H9 (cell line): Measurements from ENCODE around the gene MAML3. TPM values are rescaled to one million over a fixed set of nuclear protein-coding genes. Genes with fewer than 3 reads are reported as not detected.

ENCODE experiments used
- DNase-seq: peaks from one replicate; pipeline ENCODE4 v3.0.0-alpha.2; 2017
- H2AFZ ChIP-seq: one replicate; pipeline ENCODE4 v1.6.1; 2013; ENCODE audit warnings: mild to moderate bottlenecking, low read length, control low read depth, moderate library complexity
- H2AK5ac ChIP-seq: 2 replicates; pipeline ENCODE4 v1.6.1; 2013; ENCODE audit warnings: low read length, control low read depth, mixed read lengths; ENCODE audit not compliant: insufficient read length
- H2BK120ac ChIP-seq: one replicate; pipeline ENCODE4 v1.6.1; 2013; ENCODE audit warnings: low read depth, mild to moderate bottlenecking, low read length, control low read depth, inconsistent platforms; ENCODE audit not compliant: poor library complexity, severe bottlenecking
- H2BK12ac ChIP-seq: 2 replicates; pipeline ENCODE4 v1.6.1; 2013; ENCODE audit warnings: low read length, control low read depth, mixed read lengths, low read depth; ENCODE audit not compliant: insufficient read length
- H2BK15ac ChIP-seq: 2 replicates; pipeline ENCODE4 v1.6.1; 2013; ENCODE audit warnings: low read depth, low read length, control low read depth
- H2BK20ac ChIP-seq: one replicate; pipeline ENCODE4 v1.6.1; 2013; ENCODE audit warnings: low read depth, mild to moderate bottlenecking, low read length, control low read depth, inconsistent platforms; ENCODE audit not compliant: poor library complexity, severe bottlenecking
- H2BK5ac ChIP-seq: 2 replicates; pipeline ENCODE4 v1.6.1; 2013; ENCODE audit warnings: low read length, control low read depth, mixed read lengths; ENCODE audit not compliant: insufficient read length
- H3K14ac ChIP-seq: 2 replicates; pipeline ENCODE4 v1.6.1; 2013; ENCODE audit warnings: low read length, control low read depth; ENCODE audit not compliant: insufficient read depth
- H3K18ac ChIP-seq: 2 replicates; pipeline ENCODE4 v1.6.1; 2013; ENCODE audit warnings: low read depth, mild to moderate bottlenecking, mixed read lengths, low read length, control low read depth; ENCODE audit not compliant: insufficient read length
- H3K23ac ChIP-seq: 2 replicates; pipeline ENCODE4 v1.6.1; 2013; ENCODE audit warnings: low read length, control low read depth, mixed read lengths, low read depth; ENCODE audit not compliant: insufficient read length
- H3K23me2 ChIP-seq: 2 replicates; pipeline ENCODE4 v1.6.1; 2013; ENCODE audit warnings: low read depth, mild to moderate bottlenecking, mixed read lengths, low read length, control low read depth; ENCODE audit not compliant: insufficient read length, poor library complexity, severe bottlenecking
- H3K27ac ChIP-seq: 2 replicates; pipeline ENCODE4 v1.5.1; 2013; ENCODE audit warnings: low read length, control low read depth, mixed read lengths, low read depth; ENCODE audit not compliant: insufficient read length
- H3K27me3 ChIP-seq: 2 replicates; pipeline ENCODE4 v1.6.1; 2013; ENCODE audit warnings: low read length, control low read depth, inconsistent platforms; ENCODE audit not compliant: insufficient read depth
- H3K4ac ChIP-seq: 2 replicates; pipeline ENCODE4 v1.6.1; 2013; ENCODE audit warnings: low read depth, mild to moderate bottlenecking, control low read depth, inconsistent platforms, low read length, moderate library complexity
- H3K4me1 ChIP-seq: 2 replicates; pipeline ENCODE4 v1.6.1; 2013; ENCODE audit warnings: low read length, control low read depth, inconsistent platforms; ENCODE audit not compliant: insufficient read depth
- H3K4me2 ChIP-seq: 2 replicates; pipeline ENCODE4 v1.6.1; 2013; ENCODE audit warnings: low read length, control low read depth, mixed read lengths; ENCODE audit not compliant: insufficient read length, insufficient read depth
- H3K56ac ChIP-seq: 2 replicates; pipeline ENCODE4 v1.6.1; 2013; ENCODE audit warnings: low read depth, mild to moderate bottlenecking, mixed read lengths, low read length, control low read depth; ENCODE audit not compliant: insufficient read length
- H3K79me1 ChIP-seq: 2 replicates; pipeline ENCODE4 v1.6.1; 2013; ENCODE audit warnings: low read depth, mild to moderate bottlenecking, moderate library complexity, low read length, control low read depth, inconsistent platforms; ENCODE audit not compliant: insufficient read depth, poor library complexity, severe bottlenecking
- H3K79me2 ChIP-seq: 2 replicates; pipeline ENCODE4 v1.6.1; 2013; ENCODE audit warnings: low read length, control low read depth, inconsistent platforms; ENCODE audit not compliant: insufficient read depth
- H3K9ac ChIP-seq: 2 replicates; pipeline ENCODE4 v1.6.1; 2013; ENCODE audit warnings: low read length, control low read depth, mixed read lengths; ENCODE audit not compliant: insufficient read length; ENCODE audit errors: extremely low read depth
- H3K9me3 ChIP-seq: one replicate; pipeline ENCODE4 v1.6.1; 2013; ENCODE audit warnings: low read depth, low read length, inconsistent platforms; ENCODE audit not compliant: control insufficient read depth
- H3T11ph ChIP-seq: one replicate; pipeline ENCODE4 v1.6.1; 2013; ENCODE audit warnings: mild to moderate bottlenecking, low read length, control low read depth, inconsistent platforms
- H4K20me1 ChIP-seq: one replicate; pipeline ENCODE4 v1.6.1; 2013; ENCODE audit not compliant: control insufficient read depth, insufficient read length, insufficient read depth
- H4K5ac ChIP-seq: 2 replicates; pipeline ENCODE4 v1.6.1; 2013; ENCODE audit warnings: low read depth, mild to moderate bottlenecking, mixed read lengths, low read length, control low read depth; ENCODE audit not compliant: insufficient read length
- H4K8ac ChIP-seq: replicated peaks from 2 replicates; pipeline ENCODE4 v1.6.1; 2013; ENCODE audit warnings: low read length, control low read depth, mixed read lengths, low read depth; ENCODE audit not compliant: insufficient read length
- H4K91ac ChIP-seq: 2 replicates; pipeline ENCODE4 v1.6.1; 2013; ENCODE audit warnings: low read depth, mild to moderate bottlenecking, moderate library complexity, mixed read lengths, low read length, control low read depth; ENCODE audit not compliant: insufficient read length
- H3K27ac Mint-ChIP-seq, 3 experiments: 2 replicates in 2 of 3; 3 replicates in 1 of 3; pipeline ENCODE4 v1.8.0; 2020 to 2021; ENCODE audit warnings: mixed read lengths in 3 of 3, mild to moderate bottlenecking in 1 of 3, moderate library complexity in 1 of 3
- H3K27me3 Mint-ChIP-seq: 2 replicates; pipeline ENCODE4 v1.8.0; 2021; ENCODE audit warnings: low read depth, mild to moderate bottlenecking, moderate library complexity, mixed read lengths
- H3K36me3 Mint-ChIP-seq, 3 experiments: 2 replicates in 2 of 3; 3 replicates in 1 of 3; pipeline ENCODE4 v1.8.0; 2020 to 2021; ENCODE audit warnings: low read depth in 3 of 3, mixed read lengths in 3 of 3; ENCODE audit not compliant: insufficient read depth in 1 of 3
- H3K4me1 Mint-ChIP-seq, 2 experiments: 2 replicates each; pipeline ENCODE4 v1.8.0; 2020; ENCODE audit warnings: mixed read lengths in 2 of 2
- H3K4me3 Mint-ChIP-seq, 2 experiments: 2 replicates in 1 of 2; 3 replicates in 1 of 2; pipeline ENCODE4 v1.8.0; 2020 to 2021; ENCODE audit warnings: mild to moderate bottlenecking in 2 of 2, mixed read lengths in 2 of 2, moderate library complexity in 1 of 2
- H3K9me3 Mint-ChIP-seq, 2 experiments: 2 replicates in 1 of 2; 3 replicates in 1 of 2; pipeline ENCODE4 v1.8.0; 2020; ENCODE audit warnings: mild to moderate bottlenecking in 2 of 2, mixed read lengths in 2 of 2, moderate library complexity in 1 of 2
- CTCF ChIP-seq: fragments of 200-600 bp; sonication (generic); conservative IDR thresholded peaks from 3 replicates; pipeline ENCODE4 v1.8.0; 2021; ENCODE audit warnings: antibody characterized with exemption, mild to moderate bottlenecking
- WGBS: extraction: QIAGEN DNeasy Blood & Tissue Kit; methylation state at CpG from one replicate; pipeline ENCODE4 v1.1.7; 2013; ENCODE audit warnings: missing lambda C conversion rate, low lambda C conversion rate, mixed read lengths; ENCODE audit not compliant: insufficient read length; ENCODE audit errors: extremely low coverage; 5-methylcytosine and 5-hydroxymethylcytosine counted together
- total RNA-seq: library from RNA; stranded (reverse); gene quantifications from 2 replicates; pipeline ENCODE4 v1.2.1, GENCODE V29; 2021

The MAML3 gene
- total RNA-seq, 1 experiment from 2014 or later, result 3.9 TPM

GRCh38 chr4:139922406-139923024, 231.5 kb downstream of the MAML3 start:
- peaks cover 10% of the 10 kb centered on the region for H3K27me3 Mint-ChIP-seq
- no peak overlapping the region for H4K91ac ChIP-seq
- no peak overlapping the region for H2AFZ ChIP-seq
- no peak overlapping the region for H4K8ac ChIP-seq
- H2BK5ac ChIP-seq, result no peak overlapping the region
- H3K27ac Mint-ChIP-seq, result no peak overlapping the region
- peaks cover 0 to 3% of the 10 kb centered on the region in 2 experiments; a peak in 1 of 5 replicates for H3K9me3 Mint-ChIP-seq
- no peak overlapping the region for H3K14ac ChIP-seq
- H3K56ac ChIP-seq, result no peak overlapping the region
- no peak overlapping the region for H3K9ac ChIP-seq
- no peak overlapping the region for H2BK120ac ChIP-seq
- H2BK15ac ChIP-seq, result no peak overlapping the region
- no peak overlapping the region for H3K4ac ChIP-seq
- H3K4me3 Mint-ChIP-seq, result peak overlapping the region in 1 of 2 experiments; percentile 9; a peak in 1 of 5 replicates
- WGBS, result no CpG with 5 or more reads among the region's 6 CpGs
- no peaks in the 10 kb centered on the region for H3K79me2 ChIP-seq
- H2BK12ac ChIP-seq, result no peak overlapping the region
- H3K9me3 ChIP-seq, result no peaks in the 10 kb centered on the region
- H3K27me3 ChIP-seq, result no peaks in the 10 kb centered on the region
- H3K23me2 ChIP-seq, result no peaks in the 10 kb centered on the region
- peaks cover 5% of the 10 kb centered on the region; the same call in 1 of the 2 replicates for H3K4me1 ChIP-seq
- no peak overlapping the region for H3K23ac ChIP-seq
- H2BK20ac ChIP-seq, result no peak overlapping the region
- no peak overlapping the region for H2AK5ac ChIP-seq
- no peak overlapping the region for H3K4me2 ChIP-seq
- H4K20me1 ChIP-seq, result no peaks in the 10 kb centered on the region
- no peaks in the 10 kb centered on the region for H3K79me1 ChIP-seq
- H3K27ac ChIP-seq, result no peak overlapping the region
- H3T11ph ChIP-seq, result no peak overlapping the region
- H4K5ac ChIP-seq, result no peak overlapping the region
- no peak overlapping the region for H3K18ac ChIP-seq
- H3K4me1 Mint-ChIP-seq, result peaks cover 37 to 39% of the 10 kb centered on the region in 2 experiments
- H3K36me3 Mint-ChIP-seq, result no peaks in the 10 kb centered on the region
- TF ChIP-seq CTCF, result no peak
- DNase-seq, result no peak
